Uterus (tissue), 2 donors: ENCODE results near the gene HEXIM1.

Experiments used
- CTCF ChIP-seq, 4 experiments: fragments of 200-600 bp in 2 of 4; fragments of 450-650 bp in 2 of 4; sonication (generic) in 2 of 4; IDR thresholded peaks; one replicate each; pipeline ENCODE4 v1.5.1; 2016 to 2019; ENCODE audit warnings: antibody characterized with exemption in 4 of 4, mild to moderate bottlenecking in 2 of 4, moderate library complexity in 1 of 4
- POLR2A ChIP-seq, 2 donors: fragments of 450-650 bp; IDR thresholded peaks; one replicate each; pipeline ENCODE4 v1.6.1; 2016; ENCODE audit warnings: antibody characterized with exemption in 2 of 2, mild to moderate bottlenecking in 1 of 2, moderate library complexity in 1 of 2

GRCh38 chr17:45143094-45143670 lies 5.1 kb upstream of the HEXIM1 start:
- TF ChIP-seq CTCF (IDR thresholded peaks at IDR 0.05) (no peak), POLR2A (IDR thresholded peaks at IDR 0.05) (no peak)
